Peyer's patch (tissue), 4 donors: Measurements from ENCODE around the gene WWTR1.

ENCODE experiments used
- CTCF ChIP-seq, 6 experiments: fragments of 450-650 bp in 4 of 6; fragments of 200-600 bp in 2 of 6; sonication (generic) in 1 of 6; IDR thresholded peaks; one replicate each; pipeline ENCODE4 v1.5.1; 2017 to 2019; ENCODE audit warnings: antibody characterized with exemption in 6 of 6, mild to moderate bottlenecking in 3 of 6, moderate library complexity in 1 of 6
- POLR2A ChIP-seq, 2 donors: fragments of 450-650 bp; IDR thresholded peaks; one replicate each; pipeline ENCODE4 v1.5.1; 2017; ENCODE audit warnings: antibody characterized with exemption in 2 of 2, mild to moderate bottlenecking in 2 of 2, moderate library complexity in 2 of 2

GRCh38 chr3:149706905-149707304 lies 49.1 kb upstream of the WWTR1 start:
- TF ChIP-seq POLR2A (IDR thresholded peaks at IDR 0.05) (no peak), CTCF (IDR thresholded peaks at IDR 0.05) (no peak)
